Activated CD4-positive, alpha-beta memory T cell treated with anti-CD3 and anti-CD28 coated beads for 36 hours (primary cell): ENCODE results near the gene ITGA11. TPM values are rescaled to one million over a fixed set of nuclear protein-coding genes. Genes with fewer than 3 reads are reported as not detected.

ENCODE experiments used
- CTCF ChIA-PET: fragments of 350-600 bp; sonication (Branson Sonifier 250); formaldehyde crosslinking; loops from one replicate; lab custom pipeline; 2021; ENCODE audit warnings: antibody characterized with exemption, inconsistent platforms; lab: Charles Lee
- POLR2A ChIA-PET: fragments of 350-600 bp; sonication (Branson Sonifier 250); formaldehyde crosslinking; loops from one replicate; lab custom pipeline; 2021; ENCODE audit warnings: antibody characterized with exemption; lab: Charles Lee
- DNase-seq: peaks from one replicate; pipeline ENCODE4 v3.0.0-alpha.2; 2020
- H3K27ac Mint-ChIP-seq: one replicate; pipeline ENCODE4 v1.8.0; 2021; ENCODE audit warnings: mixed read lengths
- H3K27me3 Mint-ChIP-seq: one replicate; pipeline ENCODE4 v1.8.0; 2021; ENCODE audit warnings: mixed read lengths
- H3K36me3 Mint-ChIP-seq: one replicate; pipeline ENCODE4 v1.8.0; 2021; ENCODE audit warnings: mixed read lengths
- H3K4me1 Mint-ChIP-seq: one replicate; pipeline ENCODE4 v1.8.0; 2021; ENCODE audit warnings: low read depth, mixed read lengths
- H3K4me3 Mint-ChIP-seq: one replicate; pipeline ENCODE4 v1.8.0; 2021; ENCODE audit warnings: mild to moderate bottlenecking, mixed read lengths
- H3K9me3 Mint-ChIP-seq: one replicate; pipeline ENCODE4 v1.8.0; 2021; ENCODE audit warnings: mixed read lengths
- intact Hi-C: fragments of 100-400 bp; cut with micrococcal nuclease; formaldehyde crosslinking; loops from one replicate; pipeline ENCODE4 v1.15.1; 2023
- total RNA-seq, 2 experiments: library from RNA; stranded (reverse); gene quantifications; one replicate each; pipeline ENCODE4 v1.2.3, GENCODE V29; 2021

ITGA11 gene
- total RNA-seq, 2 experiments from 2014 or later, result 0.56 to 0.59 TPM

DNA sequence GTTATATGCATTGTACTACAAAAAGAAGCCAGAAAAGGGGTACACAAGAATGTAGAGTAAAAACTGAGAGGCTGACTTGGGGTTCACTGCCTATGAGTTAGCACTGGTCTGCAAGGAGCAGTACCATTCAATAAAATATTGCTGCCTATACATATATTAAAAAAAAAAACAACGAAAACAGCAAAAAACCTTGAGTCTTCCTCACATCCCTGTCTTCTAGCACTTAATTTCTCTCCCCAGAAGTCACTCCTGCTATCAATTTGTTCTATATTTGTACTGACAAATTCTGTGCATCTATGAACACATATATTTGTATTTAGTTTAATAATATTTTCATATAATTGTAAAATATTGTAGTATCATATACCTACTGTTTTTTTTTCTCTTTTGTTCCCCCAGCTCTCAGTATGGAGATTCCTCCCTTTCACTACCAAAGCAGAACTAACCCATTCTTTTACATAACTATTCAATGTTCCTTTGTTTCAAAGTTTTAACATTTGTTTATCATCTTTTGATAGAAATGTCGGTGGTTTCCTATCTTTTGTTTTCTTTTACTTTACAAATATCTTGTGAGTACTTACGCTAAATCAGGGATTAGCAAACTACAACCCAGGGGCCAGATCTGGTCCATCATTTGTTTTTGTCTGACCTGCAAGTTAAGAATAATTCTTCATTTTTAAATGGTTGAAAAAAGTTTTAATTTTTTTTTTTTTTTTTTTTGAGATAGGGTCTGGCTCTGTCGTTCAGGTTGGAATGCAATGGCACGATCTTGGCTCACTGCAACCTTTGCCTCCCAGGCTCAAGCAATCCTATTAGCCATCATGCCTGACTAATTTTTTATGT, 169.2 kb downstream of the ITGA11 start:
- intact Hi-C loops, result no loop called here
- CTCF ChIA-PET, result interaction anchor here (3.1 kb wide), 1 partner anchor 10 kb away, joined by 17 read pairs; no protein-coding TSS in a partner anchor
- H3K4me3 Mint-ChIP-seq, result no peak overlapping the region
- H3K27me3 Mint-ChIP-seq, result peaks cover 18% of the 10 kb centered on the region
- POLR2A ChIA-PET, result no interaction called here
- H3K4me1 Mint-ChIP-seq, result peaks cover 4% of the 10 kb centered on the region
- H3K9me3 Mint-ChIP-seq, result no peaks in the 10 kb centered on the region
- H3K27ac Mint-ChIP-seq, result no peak overlapping the region
- H3K36me3 Mint-ChIP-seq, result no peaks in the 10 kb centered on the region
- no peak for DNase-seq

DNA sequence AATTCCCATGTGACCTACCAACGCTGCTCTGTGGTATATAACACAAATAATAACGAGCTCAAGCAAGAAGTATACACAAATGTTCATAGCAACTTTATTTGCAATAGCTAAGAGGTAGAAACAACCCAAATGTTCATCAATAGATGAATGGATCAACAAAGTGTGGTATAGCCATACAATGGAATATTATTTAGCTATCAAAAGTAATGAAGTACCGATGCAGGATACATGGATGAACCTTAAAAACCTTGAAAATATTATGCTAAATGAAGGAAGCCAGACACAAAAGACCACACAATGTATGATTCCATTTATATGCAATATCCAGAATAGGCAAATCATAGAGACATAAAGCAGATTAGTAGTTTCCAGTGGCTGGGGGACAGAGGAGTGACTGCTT, 170.0 kb downstream of the ITGA11 start:
- DNase-seq, result no peak
- Mint-ChIP-seq H3K9me3 (no peaks in the 10 kb centered on the region), H3K27me3 (peaks cover 18% of the 10 kb centered on the region), H3K36me3 (no peaks in the 10 kb centered on the region), H3K4me3 (no peak overlapping the region), H3K4me1 (peaks cover 6% of the 10 kb centered on the region), H3K27ac (no peak overlapping the region)
- ChIA-PET CTCF (interaction anchor here (3.1 kb wide), 1 partner anchor 9 kb away, joined by 17 read pairs; no protein-coding TSS in a partner anchor), POLR2A (no interaction called here)
- intact Hi-C loops, result no loop called here

DNA sequence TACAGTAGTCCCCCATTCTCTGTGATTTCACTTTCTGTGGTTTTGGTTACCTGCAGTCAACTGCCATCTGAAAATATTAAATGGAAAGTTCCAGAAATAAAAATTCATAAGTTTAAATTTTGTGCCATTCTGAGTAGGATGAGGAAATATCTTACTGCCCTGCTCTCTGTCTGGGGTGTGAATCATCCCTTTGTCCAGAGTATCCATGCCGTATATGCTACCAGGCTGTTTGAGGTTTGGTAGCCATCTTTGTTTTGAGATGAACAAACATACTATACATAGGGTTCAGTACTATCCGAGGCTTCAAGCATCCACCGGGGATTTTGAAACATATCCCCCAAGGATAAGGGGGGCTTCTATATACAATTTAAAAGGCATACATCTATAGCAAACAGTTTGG, 170.7 kb downstream of the ITGA11 start:
- intact Hi-C loops, result no loop called here
- H3K27ac Mint-ChIP-seq, result no peak overlapping the region
- peaks cover 8% of the 10 kb centered on the region for H3K4me1 Mint-ChIP-seq
- H3K36me3 Mint-ChIP-seq, result no peaks in the 10 kb centered on the region
- ChIA-PET CTCF (interaction anchor here (3.1 kb wide), 1 partner anchor 9 kb away, joined by 17 read pairs; no protein-coding TSS in a partner anchor), POLR2A (no interaction called here)
- no peak for DNase-seq
- no peak overlapping the region for H3K4me3 Mint-ChIP-seq
- no peaks in the 10 kb centered on the region for H3K9me3 Mint-ChIP-seq
- H3K27me3 Mint-ChIP-seq, result peaks cover 17% of the 10 kb centered on the region

DNA sequence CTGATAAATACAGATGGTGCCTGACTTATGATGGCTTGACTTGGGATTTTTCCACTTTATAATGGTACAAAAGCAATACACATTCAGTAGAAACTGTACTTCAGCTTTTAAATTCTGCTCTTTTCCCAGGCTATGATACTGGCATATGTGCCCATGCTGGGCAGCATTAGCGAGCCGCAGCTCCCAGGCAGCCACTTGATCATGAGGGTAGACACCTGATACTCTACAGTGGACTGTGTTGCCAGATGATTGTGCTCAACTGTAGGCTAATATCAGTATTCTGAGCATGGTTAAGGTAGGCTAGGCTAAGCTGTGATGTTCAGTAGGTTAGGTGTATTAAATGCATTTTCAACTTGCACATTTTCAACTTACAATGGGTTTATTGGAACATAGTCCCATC, 172.1 kb downstream of the ITGA11 start:
- no peaks in the 10 kb centered on the region for H3K9me3 Mint-ChIP-seq
- CTCF ChIA-PET, result interaction anchor here (1.0 to 1.6 kb wide), 2 partner anchors 9 to 47 kb away, joined by 3 to 4 read pairs; no protein-coding TSS in a partner anchor
- DNase-seq, result no peak
- POLR2A ChIA-PET, result interaction anchor here (0.5 to 3.1 kb wide), 2 partner anchors 17 to 105 kb away, joined by 4 to 14 read pairs; partner anchors contain the start of gene FEM1B
- peaks cover 11% of the 10 kb centered on the region for H3K27me3 Mint-ChIP-seq
- H3K4me3 Mint-ChIP-seq, result no peak overlapping the region
- intact Hi-C loops, result no loop called here
- peaks cover 8% of the 10 kb centered on the region for H3K4me1 Mint-ChIP-seq
- no peaks in the 10 kb centered on the region for H3K36me3 Mint-ChIP-seq
- H3K27ac Mint-ChIP-seq, result no peak overlapping the region

DNA sequence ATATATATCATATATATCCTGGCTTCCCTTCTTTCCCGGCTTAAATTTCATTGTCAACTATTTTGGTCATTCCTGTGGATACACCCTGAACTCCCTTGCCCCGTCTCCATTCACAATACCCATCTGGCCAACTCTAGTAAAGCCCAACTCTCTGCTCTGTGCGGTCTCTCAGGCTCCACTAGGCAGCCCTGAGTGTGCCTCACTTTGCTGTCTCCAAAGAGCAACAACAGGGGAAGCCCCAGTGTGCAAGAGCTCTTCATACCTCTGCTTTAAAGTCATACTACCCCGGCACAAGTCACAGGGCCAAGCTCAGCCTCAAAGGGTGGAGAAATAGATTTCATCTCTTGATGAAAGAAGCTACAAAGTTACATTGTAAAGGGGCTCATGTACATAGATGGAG, 173.3 kb downstream of the ITGA11 start:
- ChIA-PET POLR2A (interaction anchor here (3.1 kb wide), 1 partner anchor 19 kb away, joined by 14 read pairs; the partner anchor contains the start of gene FEM1B), CTCF (interaction anchor here (1.6 kb wide), 1 partner anchor 8 kb away, joined by 4 read pairs; no protein-coding TSS in a partner anchor)
- Mint-ChIP-seq H3K27me3 (peaks cover 7% of the 10 kb centered on the region), H3K27ac (no peak overlapping the region), H3K4me1 (peaks cover 8% of the 10 kb centered on the region), H3K9me3 (no peaks in the 10 kb centered on the region), H3K36me3 (no peaks in the 10 kb centered on the region), H3K4me3 (no peak overlapping the region)
- peak; percentile 44 for DNase-seq
- intact Hi-C loops, result no loop called here

DNA sequence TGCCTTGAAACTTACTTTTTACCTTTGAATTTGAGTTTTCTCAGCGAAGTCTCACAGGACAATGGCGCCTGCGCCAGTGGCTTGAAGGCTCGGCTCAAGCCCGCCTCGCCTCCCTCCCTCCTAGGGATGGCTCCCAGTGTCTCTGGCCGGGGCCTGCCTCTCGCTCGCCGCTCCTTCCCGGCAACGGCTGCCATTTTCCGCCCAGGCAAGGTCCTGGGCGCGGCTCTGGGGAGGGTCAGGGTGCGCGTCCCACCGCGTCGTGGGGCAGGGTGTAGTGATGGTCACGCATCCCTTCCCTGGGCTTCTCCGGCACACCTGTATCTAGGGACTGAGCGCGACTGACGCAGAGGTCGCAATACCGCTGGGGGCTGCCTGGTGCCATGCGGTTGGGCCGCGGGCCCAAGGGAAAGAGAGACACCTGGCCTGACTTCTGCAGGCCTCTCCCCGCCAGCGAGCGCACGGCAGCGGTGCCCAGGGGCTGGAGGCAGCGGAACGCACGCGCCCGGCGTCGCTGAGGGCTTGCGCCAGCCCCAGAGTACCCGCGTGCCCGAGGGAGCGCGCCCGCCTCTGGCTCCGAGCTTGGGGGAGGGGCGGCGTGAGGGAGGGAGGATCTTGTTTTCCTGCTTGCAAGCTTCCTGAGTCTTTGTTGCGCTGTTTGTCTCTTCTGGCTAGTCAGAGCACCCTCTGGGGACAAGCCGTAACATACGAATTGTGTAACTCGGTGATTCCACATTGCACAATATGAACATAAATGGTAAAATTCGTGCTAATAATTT, 175.1 kb downstream of the ITGA11 start:
- Mint-ChIP-seq H3K4me1 (peaks cover 8% of the 10 kb centered on the region), H3K4me3 (peak overlapping the region; percentile 65), H3K9me3 (no peaks in the 10 kb centered on the region), H3K27ac (peak overlapping the region; percentile 33), H3K27me3 (peaks cover 3% of the 10 kb centered on the region), H3K36me3 (no peaks in the 10 kb centered on the region)
- peak; percentile 82 for DNase-seq
- intact Hi-C loops, result loop anchor here (1.0 kb wide), 1 partner anchor 20 kb away; the partner anchor contains the start of gene FEM1B
- ChIA-PET POLR2A (interaction anchor here (3.1 kb wide), 1 partner anchor 20 kb away, joined by 14 read pairs; the partner anchor contains the start of gene FEM1B), CTCF (interaction anchor here (0.7 to 1.8 kb wide), 2 partner anchors 31 to 50 kb away, joined by 3 to 7 read pairs; no protein-coding TSS in a partner anchor)

DNA sequence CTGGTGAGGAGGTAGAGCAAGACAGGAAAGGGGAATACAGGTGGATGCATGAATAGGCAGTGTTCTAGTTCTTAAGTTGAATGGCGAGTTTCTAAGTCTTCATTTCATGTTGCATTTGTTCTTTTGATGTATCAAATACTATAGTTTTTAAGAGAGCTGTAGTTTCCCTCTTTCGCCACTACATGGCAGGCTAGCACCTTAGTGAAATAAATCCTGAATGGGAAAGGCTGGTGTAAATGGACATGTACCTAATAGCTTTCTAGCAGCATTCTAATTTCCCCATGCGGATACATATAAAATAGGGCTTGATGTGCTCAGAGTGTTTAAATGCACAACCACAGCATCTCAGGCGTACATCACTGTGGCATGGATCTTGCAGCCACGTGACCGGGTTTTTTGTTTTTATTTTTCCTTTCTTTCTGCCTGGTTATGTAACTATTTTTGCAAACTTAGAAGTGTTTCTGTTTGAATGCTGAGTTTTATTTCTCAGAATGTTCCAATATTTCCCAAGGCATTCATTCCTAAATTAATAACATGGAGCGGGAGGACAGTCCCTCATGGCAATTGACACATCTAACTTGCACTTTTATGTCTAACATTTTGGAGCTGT, 178.9 kb downstream of the ITGA11 start:
- H3K4me3 Mint-ChIP-seq, result no peak overlapping the region
- ChIA-PET CTCF (interaction anchor here (0.6 to 5.3 kb wide), 34 partner anchors 8 to 651 kb away, joined by 3 to 66 read pairs (median 3); partner anchors contain the start of gene FEM1B), POLR2A (interaction anchor here (0.6 kb wide), 1 partner anchor 9 kb away, joined by 6 read pairs; no protein-coding TSS in a partner anchor)
- no peak overlapping the region for H3K27ac Mint-ChIP-seq
- H3K9me3 Mint-ChIP-seq, result no peaks in the 10 kb centered on the region
- intact Hi-C loops, result loop anchor here (1.0 kb wide), 2 partner anchors 53 to 130 kb away; no protein-coding TSS in a partner anchor
- peaks cover 4% of the 10 kb centered on the region for H3K4me1 Mint-ChIP-seq
- peak; percentile 36 for DNase-seq
- H3K27me3 Mint-ChIP-seq, result peaks cover 3% of the 10 kb centered on the region
- no peaks in the 10 kb centered on the region for H3K36me3 Mint-ChIP-seq

DNA sequence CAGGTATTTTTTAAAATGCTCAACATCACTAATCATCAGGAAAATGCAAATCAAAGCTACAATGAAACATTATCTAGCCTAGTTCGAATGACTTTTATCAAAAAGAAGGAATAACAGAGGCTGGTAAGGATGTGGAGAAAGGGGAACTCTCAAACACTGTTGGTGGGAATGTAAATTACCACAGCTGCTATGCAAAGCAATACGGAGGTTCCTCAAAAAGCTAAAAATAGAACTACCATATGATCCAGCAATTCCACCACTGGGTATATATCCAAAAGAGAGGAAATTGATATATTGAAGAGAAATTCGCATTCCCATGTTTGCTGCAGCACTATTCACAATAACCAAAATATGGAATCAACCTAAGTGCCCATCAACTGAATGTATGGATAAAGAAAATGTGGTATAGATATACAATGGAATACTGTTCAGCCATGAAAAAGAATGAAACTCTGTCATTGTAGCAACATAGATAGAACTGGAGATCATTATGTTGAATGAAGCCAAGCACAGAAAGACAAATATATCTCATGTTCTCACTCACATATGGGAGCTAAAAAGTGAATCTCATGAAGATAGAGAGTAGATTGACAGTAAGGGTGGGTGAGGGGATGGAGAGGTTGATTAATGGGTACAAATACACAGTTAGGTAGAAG, 182.8 kb downstream of the ITGA11 start:
- H3K27ac Mint-ChIP-seq, result no peak overlapping the region

More for the DNA sequence above, 182.8 kb downstream of the ITGA11 start:
- CTCF ChIA-PET, result interaction anchor here (3.2 kb wide), 1 partner anchor 57 kb away, joined by 12 read pairs; no protein-coding TSS in a partner anchor
- Mint-ChIP-seq H3K4me1 (no peaks in the 10 kb centered on the region), H3K36me3 (peaks cover 4% of the 10 kb centered on the region), H3K9me3 (peaks cover 5% of the 10 kb centered on the region), H3K27me3 (peaks cover 5% of the 10 kb centered on the region), H3K4me3 (no peak overlapping the region)
- POLR2A ChIA-PET, result no interaction called here
- intact Hi-C loops, result no loop called here
- DNase-seq, result no peak

Other genes with a start within 250 kb of the ITGA11 start
- 1 to 10 TPM; 5.3 to 7.0 TPM for gene CALML4, start 226.8 kb downstream of the ITGA11 start, total RNA-seq
- gene CLN6, start 202.4 kb downstream of the ITGA11 start, total RNA-seq, result 10 to 100 TPM; 32.9 to 34.2 TPM
- gene FEM1B, start 154.4 kb downstream of the ITGA11 start, total RNA-seq, result 10 to 100 TPM; 32.6 to 34.2 TPM
- under 1 TPM; 0.07 to 0.19 TPM for gene CORO2B, start 146.8 kb upstream of the ITGA11 start, total RNA-seq